Middle frontal gyrus (tissue), 1 donor: ENCODE results near the gene ZNF587B.
"Not testable (repeated sequence)": the region's sequence is repeated elsewhere in the genome, so short reads cannot be mapped to it uniquely, and the experiment has no call there.

Source experiments
- DNase-seq: peaks from one replicate; pipeline ENCODE4 v3.0.0-alpha.2; 2015; ENCODE audit warnings: low spot score; ENCODE audit errors: extremely low spot score

ZNF587B gene

DNA sequence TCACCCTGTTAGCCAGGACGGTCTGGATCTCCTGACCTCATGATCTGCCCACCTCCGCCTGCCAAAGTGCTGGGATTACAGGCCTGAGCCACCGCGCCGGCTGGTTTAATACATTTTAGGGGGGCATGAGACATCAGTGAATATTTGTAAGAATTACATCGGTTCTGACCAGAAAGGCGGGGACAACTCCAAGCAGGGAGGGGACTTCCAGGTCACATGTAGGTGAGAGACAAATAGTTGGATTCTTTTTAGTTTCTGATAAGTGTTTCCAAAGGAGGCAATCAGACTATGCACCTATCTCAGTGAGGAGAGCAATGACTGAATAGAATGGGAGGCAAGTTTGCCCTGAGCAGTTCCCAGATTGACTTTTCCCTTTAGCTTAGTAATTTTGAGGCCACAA, 11.7 kb upstream of the ZNF587B start:
- DNase-seq: no peak

DNA sequence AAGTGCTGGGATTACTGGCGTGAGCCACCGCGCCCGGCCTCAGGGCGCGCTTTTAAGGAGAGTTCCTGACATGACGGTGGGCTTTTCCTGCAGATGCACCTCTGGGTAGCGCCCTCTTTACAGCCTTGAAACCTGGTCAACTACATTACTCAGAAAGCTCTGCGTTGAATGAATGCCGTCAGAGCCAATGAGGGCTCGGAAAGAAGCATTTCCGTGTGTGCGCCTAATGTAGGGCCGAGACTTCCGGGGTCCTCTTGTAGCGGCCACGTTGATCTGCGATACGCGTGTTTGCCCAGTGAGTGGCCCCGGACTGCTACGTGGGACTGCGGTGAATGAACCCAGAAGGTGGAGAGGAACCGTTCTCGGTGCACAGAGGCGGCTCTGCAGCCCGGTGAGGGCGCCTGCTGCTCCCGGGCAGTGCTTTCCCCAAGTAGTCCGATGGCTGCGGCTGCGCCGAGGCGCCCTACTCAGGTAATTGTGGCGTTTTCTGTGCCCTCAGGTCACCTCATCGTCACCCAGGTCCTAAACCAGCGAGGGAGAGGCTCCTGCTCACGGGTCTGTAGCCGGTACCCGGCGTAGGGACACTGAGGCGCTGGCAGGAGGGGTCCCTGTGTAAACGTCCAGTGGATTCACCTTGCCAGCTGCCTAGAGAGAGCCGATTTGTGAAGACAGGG, 10.5 kb upstream of the ZNF587B start:
- DNase-seq: peak; percentile 87

DNA sequence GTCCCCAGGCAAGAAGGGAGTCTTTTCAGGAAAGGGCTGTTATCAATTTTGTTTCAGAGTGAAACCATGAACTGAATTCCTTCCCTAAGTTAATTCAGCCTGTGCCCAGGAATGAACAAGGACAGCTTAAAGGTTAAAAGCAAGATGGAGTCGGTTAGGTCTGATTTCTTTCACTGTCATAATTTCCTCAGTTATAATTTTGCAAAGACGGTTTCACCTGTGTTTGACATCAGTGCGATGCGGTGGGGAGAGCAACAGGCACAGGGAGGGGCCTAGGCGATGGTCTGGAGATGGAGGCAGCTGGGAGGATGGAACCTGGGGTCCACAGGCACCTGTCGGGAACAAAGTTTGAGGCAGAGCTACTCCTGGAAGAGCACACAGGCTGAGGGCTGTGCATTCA, 9.5 kb upstream of the ZNF587B start:
- no peak for DNase-seq

DNA sequence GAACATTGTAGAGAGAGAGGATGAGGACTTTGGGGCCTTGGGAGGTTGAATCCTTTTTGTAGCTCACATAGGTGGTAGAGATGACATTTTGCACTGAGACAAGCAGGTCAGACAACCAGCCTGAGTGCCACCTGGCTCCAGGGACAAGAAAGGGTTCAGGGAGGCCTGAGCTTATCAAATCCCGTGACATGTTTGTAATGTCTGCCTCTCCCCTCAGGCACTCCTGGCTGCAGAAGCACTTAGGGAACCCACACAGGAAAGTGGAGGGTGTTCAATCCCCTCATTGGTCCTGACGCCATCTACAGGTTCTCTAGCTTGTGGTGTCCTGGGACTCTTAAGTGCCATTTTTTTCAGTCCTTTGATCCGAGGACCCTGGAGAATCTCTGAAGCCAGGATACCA, 9.0 kb upstream of the ZNF587B start:
- not testable (repeated sequence) for DNase-seq

DNA sequence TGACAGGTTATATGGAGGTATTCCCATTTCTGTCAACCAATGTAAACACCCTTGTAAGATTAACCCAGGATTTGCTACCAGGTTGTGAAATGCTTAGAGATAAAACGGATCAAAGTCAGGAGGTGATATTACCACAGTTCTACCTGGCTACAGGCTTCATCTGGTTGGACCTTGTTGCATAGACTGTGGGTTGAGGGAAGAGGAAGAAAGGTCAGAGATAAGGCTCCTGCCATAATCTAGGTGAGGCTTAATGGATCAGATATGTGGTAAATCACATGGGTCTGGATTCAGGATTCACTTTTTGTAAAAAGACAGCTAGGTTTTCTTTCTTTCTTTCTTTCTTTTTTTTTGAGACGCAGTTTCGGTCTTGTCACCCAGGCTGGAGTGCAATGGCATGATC, 8.6 kb upstream of the ZNF587B start:
- DNase-seq: not testable (repeated sequence)

DNA sequence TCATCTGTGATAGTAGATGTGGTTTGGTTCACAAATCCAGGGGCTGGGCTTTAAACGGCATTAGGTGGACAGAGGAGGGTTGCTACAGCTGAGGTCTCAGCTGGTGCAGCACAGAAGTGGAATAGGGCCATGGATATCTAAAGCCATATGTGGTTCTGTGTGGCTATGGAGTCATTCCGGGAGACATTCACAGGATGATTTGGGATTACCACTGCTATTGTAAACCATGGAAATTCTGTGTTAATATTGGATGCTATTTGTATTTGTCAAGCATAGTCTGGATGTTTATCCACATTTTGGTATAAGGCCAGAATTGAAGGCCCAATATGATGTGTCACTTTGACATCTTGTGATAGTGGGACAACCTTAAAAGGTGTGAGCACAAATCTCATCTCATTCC, 6.9 kb upstream of the ZNF587B start:
- DNase-seq: not testable (repeated sequence)

DNA sequence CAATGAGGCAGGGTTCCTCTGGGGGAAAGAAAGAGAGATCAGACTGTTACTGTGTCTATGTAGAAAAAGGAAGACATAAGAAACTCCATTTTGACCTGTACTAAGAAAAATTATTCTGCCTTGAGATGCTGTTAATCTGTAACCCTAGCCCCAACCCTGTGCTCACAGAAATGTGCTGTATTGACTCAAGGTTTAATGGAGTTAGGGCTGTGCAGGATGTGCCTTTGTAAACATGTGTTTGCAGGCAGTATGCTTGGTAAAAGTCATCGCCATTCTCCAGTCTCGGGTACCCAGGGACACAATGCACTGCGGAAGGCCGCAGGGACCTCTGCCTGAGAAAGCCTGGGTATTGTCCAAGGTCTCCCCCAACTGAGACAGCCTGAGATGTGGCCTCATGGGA, 6.5 kb upstream of the ZNF587B start:
- not testable (repeated sequence) for DNase-seq

DNA sequence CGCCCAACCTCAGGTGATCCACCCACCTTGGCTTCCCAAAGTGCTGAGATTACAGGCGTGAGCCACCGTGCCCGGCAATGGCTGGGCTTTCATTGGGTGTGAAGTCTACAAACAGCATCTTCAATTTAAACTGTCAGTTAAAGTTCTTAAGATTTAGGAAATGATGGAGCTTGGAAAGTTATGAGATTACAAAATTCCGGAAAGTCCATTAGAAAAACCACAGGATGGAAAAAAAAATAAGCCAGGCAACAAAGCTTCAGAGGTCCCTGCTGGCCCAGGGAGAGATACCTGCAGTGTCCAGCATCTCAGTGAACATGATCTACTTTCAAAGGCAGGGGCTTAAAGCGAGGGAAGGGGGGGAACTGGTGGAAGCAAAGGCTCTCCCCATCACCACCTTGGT, 4.6 kb upstream of the ZNF587B start:
- no peak for DNase-seq

DNA sequence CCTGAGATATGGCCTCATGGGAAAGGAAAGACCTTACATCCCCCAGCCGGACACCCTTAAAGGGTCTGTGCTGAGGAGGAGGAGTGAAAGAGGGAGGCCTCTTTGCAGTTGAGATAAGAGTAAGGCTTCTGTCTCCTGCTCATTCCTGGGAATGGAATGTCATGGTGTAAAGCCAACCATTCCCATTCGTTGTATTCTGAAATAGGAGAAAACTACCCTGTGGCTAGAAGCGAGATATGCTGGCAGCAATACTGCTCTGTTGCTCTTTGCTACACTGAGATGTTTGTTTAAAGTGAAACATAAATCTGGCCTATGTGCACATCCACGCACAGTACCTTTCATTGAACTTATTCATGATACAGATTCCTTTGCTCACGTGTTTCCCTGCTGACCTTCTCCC, 783 bp upstream of the ZNF587B start:
- DNase-seq: no peak

DNA sequence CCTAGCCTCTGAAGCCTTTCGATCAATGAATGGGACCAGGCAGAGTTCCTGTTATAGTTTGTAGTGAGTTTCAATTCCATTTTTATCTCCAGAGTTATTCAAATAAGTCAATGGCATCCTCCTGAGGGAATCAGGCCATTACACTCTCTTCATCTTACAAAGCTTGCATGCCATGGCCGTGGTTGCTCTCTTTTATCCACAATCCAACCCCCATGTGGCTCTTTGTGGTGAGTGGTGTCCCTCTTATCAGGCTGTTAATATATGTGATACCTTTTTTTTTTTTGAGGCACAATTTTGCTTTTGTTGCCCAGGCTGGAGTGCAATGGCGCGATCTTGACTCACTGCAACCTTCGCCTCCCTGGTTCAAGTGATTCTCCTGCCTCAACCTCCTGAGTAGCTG, 6.9 kb downstream of the ZNF587B start:
- not testable (repeated sequence) for DNase-seq

DNA sequence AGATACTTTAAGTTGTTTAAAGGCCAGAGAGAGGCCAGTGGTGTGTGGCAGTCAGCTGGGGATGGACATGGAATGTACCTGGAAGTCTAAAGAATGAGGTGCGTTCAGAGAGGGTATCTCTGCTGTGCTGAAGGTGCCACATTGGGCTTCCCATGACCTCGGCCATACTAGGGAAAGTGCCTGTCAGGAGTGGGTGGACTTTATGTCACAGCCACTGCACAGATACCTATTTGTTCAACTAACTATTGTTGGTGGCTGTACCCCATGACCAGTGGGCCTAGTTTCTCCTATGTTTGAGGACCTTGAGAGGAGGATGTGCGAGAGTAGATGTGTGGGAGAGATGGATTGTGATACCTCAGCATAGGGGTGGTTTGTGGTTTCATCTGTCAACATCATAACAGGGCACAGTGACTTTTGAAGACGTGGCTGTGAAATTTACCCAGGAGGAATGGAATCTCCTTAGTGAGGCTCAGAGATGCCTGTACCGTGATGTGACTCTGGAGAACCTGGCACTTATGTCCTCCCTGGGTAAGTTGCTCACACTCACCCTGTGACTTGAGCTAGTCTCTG, 8.6 kb downstream of the ZNF587B start:
- not testable (repeated sequence) for DNase-seq

DNA sequence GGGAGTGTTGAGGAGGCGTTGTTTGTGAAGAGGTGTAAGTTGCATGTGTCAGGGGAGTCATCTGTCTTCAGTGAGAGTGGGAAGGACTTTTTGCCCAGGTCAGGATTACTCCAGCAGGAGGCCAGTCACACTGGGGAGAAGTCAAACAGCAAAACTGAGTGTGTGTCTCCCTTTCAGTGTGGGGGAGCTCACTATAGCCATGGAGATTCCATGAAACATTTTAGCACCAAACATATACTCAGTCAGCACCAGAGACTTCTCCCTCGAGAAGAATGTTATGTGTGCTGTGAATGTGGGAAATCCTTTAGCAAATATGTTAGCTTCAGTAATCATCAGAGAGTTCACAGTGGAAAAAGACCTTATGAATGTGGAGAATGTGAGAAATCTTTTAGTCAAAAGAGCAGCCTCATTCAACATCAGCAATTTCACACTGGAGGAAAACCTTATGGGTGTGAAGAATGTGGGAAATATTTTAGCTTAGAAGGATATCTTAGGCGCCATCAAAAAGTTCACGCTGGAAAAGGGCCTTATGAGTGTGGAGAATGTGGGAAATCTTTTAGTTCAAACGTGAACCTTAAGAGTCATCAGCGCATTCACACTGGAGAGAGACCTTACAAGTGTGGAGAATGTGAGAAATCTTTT, 11.1 kb downstream of the ZNF587B start:
- no peak for DNase-seq

DNA sequence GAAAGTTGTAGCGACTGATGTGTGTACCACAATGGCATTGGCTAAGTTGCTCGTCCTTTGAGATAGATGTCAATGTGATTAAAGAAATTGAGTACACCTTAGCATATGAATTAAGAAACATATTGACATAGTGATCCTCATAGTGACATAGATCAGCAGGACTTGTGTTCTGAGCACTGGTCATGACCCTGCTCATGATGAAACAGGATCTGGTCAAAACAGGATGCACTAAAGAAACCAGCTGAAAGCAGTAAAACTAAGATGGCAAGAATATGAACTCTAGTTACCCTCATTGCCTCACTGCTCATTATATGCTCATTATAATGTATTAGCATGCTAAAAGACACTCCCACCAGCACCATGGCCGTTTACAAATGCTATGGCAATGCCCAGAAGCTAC, 17.1 kb downstream of the ZNF587B start:
- DNase-seq: not testable (repeated sequence)

DNA sequence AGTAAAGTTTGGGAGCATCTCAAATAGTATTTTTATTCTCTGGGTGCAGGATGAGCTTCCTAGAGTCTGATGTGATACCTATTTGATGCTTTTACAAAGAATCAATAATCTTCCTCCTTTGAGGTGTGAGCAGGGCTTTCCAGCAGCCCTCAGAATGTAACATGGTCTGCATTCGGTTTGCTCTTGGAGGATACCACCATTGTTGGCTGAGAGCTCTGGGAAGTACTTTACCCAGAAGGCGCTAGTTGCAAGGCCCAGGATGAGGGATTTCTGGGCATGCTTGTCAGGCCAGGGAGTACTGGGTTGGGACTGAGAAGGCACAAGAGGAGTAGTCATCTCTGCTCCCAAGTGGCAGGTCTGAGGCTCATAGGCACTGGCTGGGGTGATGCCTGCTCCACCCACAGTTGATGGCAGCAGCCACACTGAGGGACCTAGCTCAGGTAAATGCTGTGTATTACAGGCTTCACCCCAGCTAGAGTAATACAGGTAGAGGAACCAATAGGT, 19.1 kb downstream of the ZNF587B start:
- not testable (repeated sequence) for DNase-seq

DNA sequence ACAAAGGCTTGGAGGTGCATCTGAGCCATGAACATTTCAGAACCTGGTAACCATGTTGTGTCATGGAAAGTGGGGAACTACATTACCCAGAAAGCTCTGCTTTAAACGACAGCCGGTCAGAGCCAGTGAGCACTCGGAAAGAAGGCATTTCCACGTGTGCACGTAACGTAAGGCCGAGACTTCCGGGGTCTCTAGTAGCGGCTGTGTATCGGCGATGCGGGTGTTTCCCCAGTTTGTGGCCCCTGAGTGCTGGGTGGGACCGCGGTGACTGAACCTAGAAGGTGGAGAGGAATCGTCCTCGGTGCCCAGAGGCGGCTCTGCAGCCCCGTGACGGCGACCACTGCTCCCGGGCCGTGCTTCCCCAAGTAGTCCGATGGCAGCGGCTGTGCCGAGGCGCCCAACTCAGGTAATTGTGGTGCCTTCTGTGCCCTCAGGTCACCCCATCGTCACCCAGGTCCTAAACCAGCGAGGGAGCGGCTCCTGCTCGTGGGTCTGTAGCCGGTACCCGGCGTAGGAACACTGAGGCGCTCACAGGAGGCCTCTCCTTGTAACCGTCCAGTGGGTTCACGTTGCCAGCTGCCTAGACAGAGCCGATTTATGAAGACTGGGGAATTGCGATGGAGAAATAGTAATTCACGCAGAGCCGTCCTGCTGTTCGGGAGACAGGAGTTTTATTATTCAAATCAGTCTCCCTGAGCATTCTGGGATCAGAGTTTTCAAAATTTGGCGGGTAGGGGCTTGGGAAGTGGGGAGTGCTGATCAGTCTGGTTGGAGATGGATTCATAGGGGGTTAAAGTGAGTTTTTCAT, 19.8 kb downstream of the ZNF587B start, which contains the start of gene ZNF587:
Gene ZNF587, plus strand, starts transcription at position 194 of the 808 bp plus-strand sequence. Its CDS starts 180 bp downstream, at position 374.
- DNase-seq: peak; percentile 69

DNA sequence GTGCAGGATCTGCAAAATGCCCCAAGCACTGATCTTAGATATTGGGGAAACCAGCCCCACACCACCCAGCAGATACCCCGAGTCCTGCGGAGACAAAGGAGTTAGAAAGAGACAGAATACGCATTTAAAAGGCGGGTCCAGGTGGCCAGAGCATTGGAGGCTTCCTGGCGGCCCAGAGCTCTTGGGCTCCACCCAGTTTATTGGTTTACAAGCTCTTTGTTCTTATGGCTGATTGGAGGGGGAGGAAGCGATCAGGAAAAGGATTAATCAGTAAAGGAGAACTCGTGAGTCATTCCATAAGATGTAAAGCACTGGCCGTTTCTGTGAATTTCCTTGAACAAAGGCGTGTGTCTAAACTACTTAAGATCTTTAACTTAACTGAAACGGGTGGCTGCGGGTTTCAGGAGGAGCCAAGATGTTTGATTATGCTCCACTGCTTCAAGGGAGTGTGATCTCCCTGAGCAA, 20.5 kb downstream of the ZNF587B start:
- DNase-seq: no peak

DNA sequence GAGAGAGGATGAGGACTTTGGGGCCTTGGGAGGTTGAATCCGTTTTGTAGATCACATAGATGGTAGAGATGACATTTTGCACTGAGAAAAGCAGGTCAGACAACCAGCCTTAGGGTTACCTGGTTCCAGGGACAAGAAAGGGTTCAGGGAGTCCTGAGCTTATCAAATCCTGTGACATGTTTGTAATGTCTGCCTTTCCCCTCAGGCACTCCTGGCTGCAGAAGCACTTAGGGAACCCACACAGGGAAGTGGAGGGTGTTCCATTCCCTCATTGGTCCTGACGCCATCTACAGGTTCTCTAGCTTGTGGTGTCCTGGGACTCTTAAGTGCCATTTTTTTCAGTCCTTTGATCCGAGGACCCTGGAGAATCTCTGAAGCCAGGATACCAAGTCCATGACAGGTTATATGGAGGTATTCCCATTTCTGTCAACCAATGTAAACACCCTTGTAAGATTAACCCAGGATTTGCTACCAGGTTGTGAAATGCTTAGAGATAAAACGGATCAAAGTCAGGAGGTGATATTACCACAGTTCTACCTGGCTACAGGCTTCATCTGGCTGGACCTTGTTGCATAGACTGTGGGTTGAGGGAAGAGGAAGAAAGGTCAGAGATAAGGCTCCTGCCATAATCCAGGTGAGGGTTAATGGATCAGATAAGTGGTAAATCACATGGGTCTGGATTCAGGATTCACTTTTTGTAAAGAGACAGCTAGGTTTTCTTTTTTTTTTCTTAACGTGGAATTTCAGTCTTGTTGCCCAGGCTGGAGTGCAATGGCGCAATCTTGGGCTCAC, 21.9 kb downstream of the ZNF587B start:
- DNase-seq: not testable (repeated sequence)

DNA sequence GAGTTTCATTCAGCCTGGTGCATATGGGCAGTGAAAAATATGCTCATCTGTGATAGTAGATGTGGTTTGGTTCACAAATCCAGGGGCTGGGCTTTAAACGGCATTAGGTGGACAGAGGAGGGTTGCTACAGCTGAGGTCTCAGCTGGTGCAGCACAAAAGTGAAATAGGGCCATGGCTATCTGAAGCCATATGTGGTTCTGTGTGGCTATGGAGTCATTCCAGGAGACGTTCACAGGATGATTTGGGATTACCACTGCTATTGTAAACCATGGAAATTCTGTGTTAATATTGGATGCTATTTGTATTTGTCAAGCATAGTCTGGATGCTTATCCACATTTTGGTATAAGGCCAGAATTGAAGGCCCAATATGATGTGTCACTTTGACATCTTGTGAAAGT, 24.0 kb downstream of the ZNF587B start:
- not testable (repeated sequence) for DNase-seq

DNA sequence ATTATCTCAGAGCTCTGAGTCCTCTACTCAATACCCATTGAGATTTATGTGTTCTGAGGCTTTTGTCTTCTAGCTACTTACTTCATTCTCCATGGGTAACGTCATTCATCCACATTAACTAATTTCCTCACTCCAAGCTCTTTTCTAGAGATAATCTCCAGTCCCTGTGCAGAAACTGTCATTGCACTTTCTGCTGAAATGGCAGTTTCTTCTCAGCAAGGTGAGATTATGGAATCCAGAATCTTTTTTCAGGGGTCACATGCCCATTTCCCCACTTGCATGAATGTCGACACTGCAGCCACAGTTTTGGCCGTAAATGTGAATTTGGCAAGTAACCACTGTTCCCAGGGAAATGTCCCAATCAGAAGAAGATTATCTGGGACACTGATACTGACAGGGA, 32.3 kb downstream of the ZNF587B start:
- DNase-seq: not testable (repeated sequence)

DNA sequence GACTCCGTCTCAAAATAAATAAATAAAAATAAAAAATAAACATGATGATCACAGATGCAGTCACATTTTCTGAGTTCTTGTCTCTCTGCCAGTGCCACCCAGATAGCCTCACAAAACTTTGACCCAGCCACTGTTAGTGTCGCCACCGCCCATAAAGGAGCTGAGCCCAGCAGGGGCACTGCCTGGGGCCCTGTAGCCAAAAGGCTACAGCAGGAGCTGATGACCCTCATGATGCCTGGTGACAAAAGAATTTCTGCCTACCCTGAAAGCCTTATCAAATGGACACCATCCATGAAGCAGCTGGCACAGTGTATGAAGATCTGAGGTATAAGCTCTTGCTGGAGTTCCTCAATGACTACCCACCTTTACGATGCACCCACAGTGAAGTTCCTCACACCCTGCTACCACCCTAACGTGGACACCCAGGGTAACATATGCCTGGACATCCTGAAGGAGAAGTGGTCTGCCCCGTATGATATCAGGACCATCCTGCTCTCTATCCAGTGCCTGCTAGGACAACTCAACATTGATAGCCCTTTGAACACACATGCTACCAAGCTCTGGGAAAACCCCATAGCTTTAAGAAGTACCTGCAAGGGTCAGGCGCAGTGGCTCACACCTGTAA, 37.9 kb downstream of the ZNF587B start:
- no peak for DNase-seq
